Loucy (cell line): ENCODE measurements around the gene KCTD18.

Experiments used
- H2AFZ ChIP-seq: fragments of 200-600 bp; sonication (generic); 2 replicates; pipeline ENCODE4 v1.6.0; 2016; ENCODE audit warnings: antibody characterized with exemption, mild to moderate bottlenecking, low read length, moderate library complexity
- H3F3A ChIP-seq: fragments of 200-600 bp; 2 replicates; pipeline ENCODE4 v1.6.0; 2016; ENCODE audit warnings: antibody characterized with exemption, low read depth, mild to moderate bottlenecking
- H3K27me3 ChIP-seq: fragments of 200-600 bp; sonication (generic); 2 replicates; pipeline ENCODE4 v1.6.1; 2014; ENCODE audit warnings: low read length, mild to moderate bottlenecking; ENCODE audit not compliant: insufficient read depth, poor library complexity, severe bottlenecking
- H3K36me3 ChIP-seq: fragments of 200-600 bp; sonication (generic); 2 replicates; pipeline ENCODE4 v1.6.1; 2016; ENCODE audit warnings: low read length; ENCODE audit not compliant: insufficient read depth
- H3K4me1 ChIP-seq: fragments of 200-600 bp; sonication (generic); 2 replicates; pipeline ENCODE4 v1.5.1; 2014; ENCODE audit warnings: low read length, mild to moderate bottlenecking; ENCODE audit not compliant: insufficient read depth, poor library complexity, severe bottlenecking
- H3K4me2 ChIP-seq: fragments of 200-600 bp; sonication (generic); 2 replicates; pipeline ENCODE4 v1.6.0; 2014; ENCODE audit warnings: antibody characterized with exemption, low read length, low read depth, mild to moderate bottlenecking; ENCODE audit not compliant: poor library complexity, severe bottlenecking
- H3K4me3 ChIP-seq: fragments of 200-600 bp; sonication (generic); 2 replicates; pipeline ENCODE4 v1.5.1; 2014; ENCODE audit warnings: low read length, mild to moderate bottlenecking, mixed read lengths; ENCODE audit not compliant: poor library complexity, severe bottlenecking
- H3K79me2 ChIP-seq: fragments of 200-600 bp; sonication (generic); 2 replicates; pipeline ENCODE4 v1.6.1; 2014; ENCODE audit warnings: low read length; ENCODE audit not compliant: insufficient read depth
- H3K9ac ChIP-seq: fragments of 200-600 bp; sonication (generic); 2 replicates; pipeline ENCODE4 v1.6.0; 2014; ENCODE audit warnings: mild to moderate bottlenecking, low read depth, low read length, moderate library complexity; ENCODE audit not compliant: poor library complexity, severe bottlenecking
- H3K9me2 ChIP-seq: fragments of 200-600 bp; sonication (generic); replicated peaks from 2 replicates; pipeline ENCODE4 v1.6.1; 2016; ENCODE audit warnings: low read depth, low read length, mixed read lengths
- H3K9me3 ChIP-seq: fragments of 200-600 bp; sonication (generic); 2 replicates; pipeline ENCODE4 v1.6.1; 2014; ENCODE audit warnings: mild to moderate bottlenecking, antibody characterized with exemption, low read length, low read depth; ENCODE audit not compliant: insufficient read depth
- H4K20me1 ChIP-seq: fragments of 200-600 bp; sonication (generic); 2 replicates; pipeline ENCODE4 v1.6.0; 2014; ENCODE audit warnings: antibody characterized with exemption, low read length, mild to moderate bottlenecking; ENCODE audit not compliant: insufficient read depth, poor library complexity, severe bottlenecking
- EZH2phosphoT487 ChIP-seq: fragments of 200-600 bp; IDR thresholded peaks from 2 replicates; pipeline ENCODE4 v1.6.1; 2018; ENCODE audit warnings: antibody characterized with exemption, mild to moderate bottlenecking, moderate library complexity, borderline replicate concordance
- TF ChIP-seq, protein P1 (sequence below): fragments of 200-600 bp; sonication (generic); conservative IDR thresholded peaks from 2 replicates; pipeline ENCODE4 v1.5.1; 2014; ENCODE audit warnings: mild to moderate bottlenecking, antibody characterized with exemption, low read length

KCTD18 gene

GRCh38 chr2:200471928-200472645 lies 37.8 kb downstream of the KCTD18 start:
- no peak overlapping the region for H3K4me2 ChIP-seq
- H3K36me3 ChIP-seq = no peaks in the 10 kb centered on the region

GRCh38 chr2:200471324-200471848 lies 38.5 kb downstream of the KCTD18 start:
- H3K27me3 ChIP-seq = no peaks in the 10 kb centered on the region
- no peak overlapping the region for H3K4me2 ChIP-seq
- no peaks in the 10 kb centered on the region for H4K20me1 ChIP-seq
- no peak overlapping the region for H3K4me3 ChIP-seq
- TF ChIP-seq, protein P1, sequence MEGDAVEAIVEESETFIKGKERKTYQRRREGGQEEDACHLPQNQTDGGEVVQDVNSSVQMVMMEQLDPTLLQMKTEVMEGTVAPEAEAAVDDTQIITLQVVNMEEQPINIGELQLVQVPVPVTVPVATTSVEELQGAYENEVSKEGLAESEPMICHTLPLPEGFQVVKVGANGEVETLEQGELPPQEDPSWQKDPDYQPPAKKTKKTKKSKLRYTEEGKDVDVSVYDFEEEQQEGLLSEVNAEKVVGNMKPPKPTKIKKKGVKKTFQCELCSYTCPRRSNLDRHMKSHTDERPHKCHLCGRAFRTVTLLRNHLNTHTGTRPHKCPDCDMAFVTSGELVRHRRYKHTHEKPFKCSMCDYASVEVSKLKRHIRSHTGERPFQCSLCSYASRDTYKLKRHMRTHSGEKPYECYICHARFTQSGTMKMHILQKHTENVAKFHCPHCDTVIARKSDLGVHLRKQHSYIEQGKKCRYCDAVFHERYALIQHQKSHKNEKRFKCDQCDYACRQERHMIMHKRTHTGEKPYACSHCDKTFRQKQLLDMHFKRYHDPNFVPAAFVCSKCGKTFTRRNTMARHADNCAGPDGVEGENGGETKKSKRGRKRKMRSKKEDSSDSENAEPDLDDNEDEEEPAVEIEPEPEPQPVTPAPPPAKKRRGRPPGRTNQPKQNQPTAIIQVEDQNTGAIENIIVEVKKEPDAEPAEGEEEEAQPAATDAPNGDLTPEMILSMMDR = peak; percentile 85
- no peak for TF ChIP-seq EZH2phosphoT487
- no peaks in the 10 kb centered on the region for H3K79me2 ChIP-seq
- H3K9me3 ChIP-seq = no peaks in the 10 kb centered on the region
- no peaks in the 10 kb centered on the region for H3K9me2 ChIP-seq
- H3K36me3 ChIP-seq = no peaks in the 10 kb centered on the region
- no peaks in the 10 kb centered on the region for H3F3A ChIP-seq
- peaks cover 22% of the 10 kb centered on the region for H3K4me1 ChIP-seq
- no peak overlapping the region for H3K9ac ChIP-seq
- H2AFZ ChIP-seq = peak overlapping the region; percentile 30; the same call in 1 of the 2 replicates

More at GRCh38 chr2:200471928-200472645, 37.8 kb downstream of the KCTD18 start:
- Histone ChIP-seq H3K4me3 (no peak overlapping the region), H3F3A (no peaks in the 10 kb centered on the region), H3K79me2 (no peaks in the 10 kb centered on the region), H3K9ac (no peak overlapping the region), H3K27me3 (no peaks in the 10 kb centered on the region), H4K20me1 (no peaks in the 10 kb centered on the region), H2AFZ (peak overlapping the region; percentile 30; the same call in 1 of the 2 replicates), H3K4me1 (peaks cover 15% of the 10 kb centered on the region), H3K9me2 (no peaks in the 10 kb centered on the region), H3K9me3 (no peaks in the 10 kb centered on the region)
- TF ChIP-seq, protein P1 = no peak
- TF ChIP-seq EZH2phosphoT487 = no peak

DNA sequence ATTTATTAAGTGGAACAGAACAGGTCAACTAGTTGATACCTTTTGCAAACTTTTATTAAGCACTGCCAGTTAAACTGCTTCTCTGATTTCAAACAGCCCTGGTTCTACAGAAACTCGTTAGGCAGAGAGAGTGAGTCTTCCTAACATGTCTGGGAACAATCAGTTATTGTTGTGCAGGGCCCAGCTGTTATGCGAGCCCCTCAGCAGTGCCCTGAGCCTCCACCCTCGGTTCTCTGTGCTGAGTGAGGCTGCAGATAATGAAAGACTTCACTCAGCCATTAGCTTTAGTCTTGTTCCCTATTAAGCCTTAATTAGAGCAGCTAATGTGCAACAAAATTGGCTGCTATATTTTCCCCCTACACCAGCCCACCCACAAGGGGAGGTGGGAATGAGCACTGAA lies 39.6 kb downstream of the KCTD18 start:
- H3K4me3 ChIP-seq = no peak overlapping the region
- H3K9me2 ChIP-seq = no peaks in the 10 kb centered on the region
- H4K20me1 ChIP-seq = no peaks in the 10 kb centered on the region
- no peaks in the 10 kb centered on the region for H3K9me3 ChIP-seq
- no peaks in the 10 kb centered on the region for H3K27me3 ChIP-seq
- peaks cover 24% of the 10 kb centered on the region for H3K4me1 ChIP-seq
- TF ChIP-seq, protein P1 = no peak
- no peak for TF ChIP-seq EZH2phosphoT487
- no peak overlapping the region for H3K9ac ChIP-seq
- no peaks in the 10 kb centered on the region for H3K79me2 ChIP-seq
- H3K36me3 ChIP-seq = no peaks in the 10 kb centered on the region
- H2AFZ ChIP-seq = no peak overlapping the region
- H3F3A ChIP-seq = no peaks in the 10 kb centered on the region
- no peak overlapping the region for H3K4me2 ChIP-seq
